HepG2 (cell line): ENCODE data around the gene MEX3C. TPM values are rescaled to one million over a fixed set of nuclear protein-coding genes. Genes with fewer than 3 reads are reported as not detected.
A peak's percentile ranks its signal among the peaks of the same experiment; 100 is the strongest.

Experiments
- ATAC-seq: fragments of 200-7000 bp; cut with Tn5 transposase; 3 replicates; pipeline ENCODE4 v1.9.1; 2020; ENCODE audit warnings: mild to moderate bottlenecking, moderate library complexity
- BruUV-seq: library from RNA; stranded (reverse); fragments of 400-500 nt; replicated peaks from 2 replicates; lab custom pipeline; 2021; lab: Mats Ljungman, UMichigan
- CTCF ChIA-PET: fragments of 300-600 bp; formaldehyde crosslinking; extraction: SDS; loops from one replicate; lab custom pipeline; 2021; ENCODE audit warnings: low total read pairs, inconsistent platforms, low intra/inter-chr PET ratio; lab: Yijun Ruan, JAX
- POLR2A ChIA-PET: fragments of 350-600 bp; sonication (Branson Sonifier 250); formaldehyde crosslinking; loops from one replicate; lab custom pipeline; 2020; ENCODE audit warnings: antibody characterized with exemption, inconsistent platforms; lab: Yijun Ruan, JAX
- DNase-seq: peaks from one replicate; pipeline ENCODE4 v3.0.0-alpha.2; 2015; ENCODE audit warnings: low spot score
- FAIRE-seq: peaks from 3 replicates; lab custom pipeline; 2011; peaks lifted over from hg19 to GRCh38; lab: Jason Lieb, UNC
- H2AFZ ChIP-seq: one replicate; pipeline ENCODE4 v1.6.1; 2011; ENCODE audit warnings: low read length, inconsistent platforms
- H3K27ac ChIP-seq: fragments of 300-600 bp; 3 replicates; pipeline ENCODE4 v1.8.0; 2011; ENCODE audit warnings: mixed run types, mild to moderate bottlenecking, mixed read lengths, low read length, inconsistent platforms; ENCODE audit not compliant: insufficient read depth; ENCODE audit errors: extremely low read length
- H3K27me3 ChIP-seq, 2 experiments: fragments of 200-600 bp in 1 of 2; 2 replicates in 1 of 2; 3 replicates in 1 of 2; pipeline versions ENCODE4 v1.6.0 to v1.8.0; 2011; ENCODE audit warnings: low read length in 2 of 2, mild to moderate bottlenecking in 2 of 2, moderate library complexity in 2 of 2, inconsistent platforms in 1 of 2; ENCODE audit not compliant: insufficient read depth in 2 of 2, control insufficient read depth in 1 of 2
- H3K36me3 ChIP-seq, 2 experiments: fragments of 200-600 bp in 1 of 2; replicated peaks in 1 of 2; 2 replicates in 1 of 2; 3 replicates in 1 of 2; pipeline versions ENCODE4 v1.5.1 to v1.8.0; 2011; ENCODE audit warnings: low read length in 2 of 2, inconsistent platforms in 1 of 2; ENCODE audit not compliant: insufficient read depth in 2 of 2, control insufficient read depth in 1 of 2
- H3K4me1 ChIP-seq: 2 replicates; pipeline ENCODE4 v1.5.1; 2012; ENCODE audit warnings: low read length, inconsistent platforms; ENCODE audit not compliant: insufficient read depth
- H3K4me2 ChIP-seq: 2 replicates; pipeline ENCODE4 v1.6.0; 2011; ENCODE audit warnings: low read depth, low read length, inconsistent platforms
- H3K4me3 ChIP-seq, 3 experiments: fragments of 200-600 bp in 1 of 3; sonication (generic), shearing (Covaris generic) in 1 of 3; replicated peaks in 1 of 3; 2 replicates each; pipeline ENCODE4 v1.5.1; 2011 to 2016; ENCODE audit warnings: low read length in 3 of 3, inconsistent platforms in 2 of 3, low read depth in 2 of 3, mild to moderate bottlenecking in 2 of 3, control low read depth in 1 of 3, mixed read lengths in 1 of 3; ENCODE audit not compliant: insufficient read depth in 1 of 3
- H3K79me2 ChIP-seq: one replicate; pipeline ENCODE4 v1.6.1; 2011; ENCODE audit warnings: low read length, inconsistent platforms; ENCODE audit not compliant: insufficient read depth
- H3K9ac ChIP-seq: 2 replicates; pipeline ENCODE4 v1.6.0; 2011; ENCODE audit warnings: mild to moderate bottlenecking, low read depth, low read length, inconsistent platforms; ENCODE audit not compliant: insufficient read depth
- H3K9me3 ChIP-seq: 2 replicates; pipeline ENCODE4 v1.5.1; 2012; ENCODE audit warnings: mild to moderate bottlenecking, low read length
- H4K20me1 ChIP-seq: 2 replicates; pipeline ENCODE4 v1.6.0; 2011; ENCODE audit warnings: inconsistent platforms, mild to moderate bottlenecking, low read length, moderate library complexity; ENCODE audit not compliant: insufficient read depth
- FOSL2 ChIP-seq: sonication (generic); formaldehyde crosslinking; IDR thresholded peaks from 2 replicates; pipeline ENCODE4 v1.4.0; 2020; ENCODE audit warnings: missing genetic modification reagents
- GZF1 ChIP-seq: sonication (generic); formaldehyde crosslinking; IDR thresholded peaks from 2 replicates; pipeline ENCODE4 v1.5.1; 2020; ENCODE audit warnings: mild to moderate bottlenecking, missing genetic modification reagents
- SMARCC2 ChIP-seq: fragments of 450-650 bp; IDR thresholded peaks from 2 replicates; pipeline ENCODE4 v1.6.1; 2017; ENCODE audit warnings: antibody characterized with exemption, mild to moderate bottlenecking
- ZNF20 ChIP-seq: sonication (generic); formaldehyde crosslinking; IDR thresholded peaks from 2 replicates; pipeline ENCODE4 v1.4.0; 2020; ENCODE audit warnings: mild to moderate bottlenecking, moderate library complexity, missing genetic modification reagents
- ZNF572 ChIP-seq: sonication (generic); formaldehyde crosslinking; IDR thresholded peaks from 2 replicates; pipeline ENCODE4 v1.5.1; 2020; ENCODE audit warnings: mild to moderate bottlenecking, missing genetic modification reagents
- ZNF747 ChIP-seq: sonication (generic); formaldehyde crosslinking; IDR thresholded peaks from 2 replicates; pipeline ENCODE4 v1.8.1; 2023; ENCODE audit warnings: missing genetic modification reagents, mild to moderate bottlenecking, borderline replicate concordance
- WGBS: methylation state at CpG from one replicate; pipeline ENCODE4 v1.1.6; 2017; ENCODE audit warnings: low lambda C conversion rate; 5-methylcytosine and 5-hydroxymethylcytosine counted together
- in situ Hi-C: cut with HindIII; loops from 2 replicates; pipeline ENCODE4 v1.10.0; 2017; ENCODE audit warnings: low pct_unique_long_range_greater_than_20kb; ENCODE audit not compliant: extremely low pct_ligation_motif_present
- intact Hi-C: fragments of 100-400 bp; cut with micrococcal nuclease; formaldehyde crosslinking; loops from one replicate; pipeline ENCODE4 v1.10.0; 2022; ENCODE audit not compliant: unreplicated experiment
- polyA plus RNA-seq, 8 experiments: library from polyadenylated mRNA; depleted of rRNA in 3 of 8; stranded (reverse) in 7 of 8; unstranded in 1 of 8; fragments of >200 nt; fragmentation: Illumina TruSeq in 4 of 8; extraction: Trizol in 4 of 8; gene quantifications; 2 replicates each; pipeline versions ENCODE4 v1.2.1 to v1.2.3, GENCODE V29; 2011 to 2016; ENCODE audit warnings: low read depth in 4 of 8, missing spikeins in 1 of 8, mixed read lengths in 1 of 8; ENCODE audit not compliant: insufficient read depth in 1 of 8
- total RNA-seq, 5 experiments: library from RNA; depleted of rRNA; stranded (reverse); fragments of >200 nt; fragmentation: Illumina TruSeq; extraction: Trizol; gene quantifications; 2 replicates each; pipeline ENCODE4 v1.2.3, GENCODE V29; 2016; ENCODE audit warnings: low read depth in 1 of 5

Gene MEX3C
- total and polyA plus RNA-seq, 2 of the 13 experiments (the other 11 are each of a cell fraction or from before 2014, with no cell fraction given): 34.8 to 36.4 TPM

GRCh38 chr18:51185075-51185474 is 12.4 kb downstream of the MEX3C start:
- ChIA-PET CTCF (no interaction called here), POLR2A (interaction anchor here (4.4 kb wide), 1 partner anchor 10 kb away, joined by 17 read pairs; no protein-coding TSS in a partner anchor)
- Histone ChIP-seq H3K9ac (no peak overlapping the region), H3K27ac (no peak overlapping the region), H3K4me2 (no peak overlapping the region), H2AFZ (no peak overlapping the region), H3K4me1 (peaks cover 20% of the 10 kb centered on the region), H3K27me3 (no peaks in the 10 kb centered on the region), H3K79me2 (peaks cover 98% of the 10 kb centered on the region), H4K20me1 (peaks cover 61% of the 10 kb centered on the region), H3K4me3 (no peak overlapping the region), H3K9me3 (no peaks in the 10 kb centered on the region), H3K36me3 (peaks cover 3 to 32% of the 10 kb centered on the region in 2 experiments; a peak in 4 of 5 replicates)
- ATAC-seq (peak; percentile 47; the same call in 2 of the 3 replicates), DNase-seq (no peak), FAIRE-seq (no peak)
- TF ChIP-seq FOSL2 (CRISPR knock-in tag): peak; percentile 75
- no peak for TF ChIP-seq ZNF747 (CRISPR knock-in tag)
- 90% methylated on average over 1 of the region's 1 CpG for WGBS
- intact Hi-C loops: no loop called here
- BruUV-seq: no TSS peak
- in situ Hi-C loops: no loop called here

GRCh38 chr18:51184091-51184457 is 13.4 kb downstream of the MEX3C start:
- no peaks in the 10 kb centered on the region for H3K9me3 ChIP-seq
- BruUV-seq: no TSS peak
- FAIRE-seq: no peak
- CTCF ChIA-PET: no interaction called here
- in situ Hi-C loops (no loop called here), intact Hi-C loops (no loop called here)
- TF ChIP-seq GZF1 (no peak), SMARCC2 (no peak), ZNF572 (CRISPR knock-in tag) (no peak), ZNF20 (CRISPR knock-in tag) (no peak)
- H3K27me3 ChIP-seq: no peaks in the 10 kb centered on the region
- no peak overlapping the region for H3K27ac ChIP-seq
- DNase-seq: no peak
- ATAC-seq: no peak
- peaks cover 98% of the 10 kb centered on the region for H3K79me2 ChIP-seq
- POLR2A ChIA-PET: interaction anchor here (4.4 kb wide), 1 partner anchor 11 kb away, joined by 17 read pairs; no protein-coding TSS in a partner anchor
- H2AFZ ChIP-seq: no peak overlapping the region
- peaks cover 3 to 32% of the 10 kb centered on the region in 2 experiments; a peak in 4 of 5 replicates for H3K36me3 ChIP-seq
- H3K4me1 ChIP-seq: peaks cover 18% of the 10 kb centered on the region
- no peak overlapping the region for H3K9ac ChIP-seq
- H3K4me3 ChIP-seq: no peak overlapping the region
- peaks cover 59% of the 10 kb centered on the region for H4K20me1 ChIP-seq
- no peak overlapping the region for H3K4me2 ChIP-seq
- WGBS: 100% methylated on average over 1 of the region's 1 CpG
